Measurements from ENCODE around the gene CC2D1A.

Gene CC2D1A

GRCh38 chr19:13975870-13976269, 69.9 kb downstream of the CC2D1A start:
- in situ Hi-C loops (cut with MboI; ENCODE audit: low sequenced_read_pairs) = no loop called here

DNA sequence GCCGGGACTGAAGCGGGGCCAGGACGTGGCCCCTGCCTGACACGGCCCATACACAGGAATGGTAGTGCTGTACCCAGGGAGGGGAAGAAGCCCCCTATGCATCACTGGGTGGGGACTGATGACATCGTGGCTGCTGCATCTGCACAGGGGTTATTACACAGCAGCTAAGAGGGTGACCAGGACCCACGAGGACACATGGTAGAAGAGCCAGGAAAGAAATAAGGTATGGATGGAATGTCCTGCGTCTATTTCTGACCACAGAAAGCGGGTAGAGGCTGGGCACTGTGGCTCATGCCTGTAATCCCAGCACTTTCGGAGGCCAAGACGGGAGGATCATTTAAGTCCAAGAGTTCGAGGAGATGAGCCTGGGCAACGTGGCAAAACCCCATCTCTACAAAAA, 70.4 kb downstream of the CC2D1A start:
- in situ Hi-C loops (cut with MboI; ENCODE audit: low sequenced_read_pairs) = no loop called here

GRCh38 chr19:13977803-13978202, 71.8 kb downstream of the CC2D1A start:
- in situ Hi-C loops (cut with MboI; ENCODE audit: low sequenced_read_pairs) = no loop called here

DNA sequence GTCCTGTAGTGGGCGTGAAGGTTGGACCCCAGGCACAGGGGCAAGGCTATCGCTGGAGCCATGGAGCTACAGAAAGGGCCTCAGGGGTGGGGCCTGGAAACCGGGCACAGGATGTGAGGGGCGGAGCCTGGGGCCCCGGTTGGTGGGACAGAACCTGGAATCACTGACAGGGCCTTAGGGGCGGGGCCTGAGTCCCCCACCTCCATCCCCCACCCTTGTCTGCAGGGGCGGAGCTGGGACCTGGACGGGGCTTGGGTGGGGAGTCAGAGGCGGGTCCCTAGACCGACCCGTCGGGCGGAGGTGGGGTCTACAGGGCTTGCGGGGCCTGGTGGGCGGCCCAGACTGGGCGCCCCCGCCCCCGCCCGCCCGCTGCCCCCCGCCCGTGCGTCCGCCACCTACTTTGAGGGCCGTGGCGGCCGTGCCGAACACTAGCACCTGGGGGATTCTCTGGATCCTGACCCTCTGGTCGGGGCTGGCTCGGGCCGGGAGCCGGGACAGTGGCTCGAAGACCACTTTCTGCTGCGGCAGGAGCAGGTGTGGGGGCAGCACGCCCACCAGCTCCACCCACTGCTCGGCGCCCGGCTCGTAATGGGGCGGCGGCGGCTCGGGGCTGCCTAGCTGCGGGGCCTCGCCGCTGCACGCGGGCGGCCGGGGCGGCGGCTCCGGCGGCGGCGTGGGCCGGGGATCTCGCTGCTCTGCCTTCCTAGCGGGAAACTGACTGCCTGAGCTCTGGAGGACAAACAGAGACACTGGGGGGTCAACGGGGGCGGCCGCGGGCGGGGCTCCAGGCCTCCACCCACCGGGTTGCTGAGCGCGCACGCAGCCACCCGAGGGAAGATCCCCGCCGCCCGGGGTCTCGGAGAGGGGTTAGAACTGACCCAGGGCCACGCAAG, 72.6 kb downstream of the CC2D1A start:
- in situ Hi-C loops (cut with MboI; ENCODE audit: low sequenced_read_pairs) = no loop called here

DNA sequence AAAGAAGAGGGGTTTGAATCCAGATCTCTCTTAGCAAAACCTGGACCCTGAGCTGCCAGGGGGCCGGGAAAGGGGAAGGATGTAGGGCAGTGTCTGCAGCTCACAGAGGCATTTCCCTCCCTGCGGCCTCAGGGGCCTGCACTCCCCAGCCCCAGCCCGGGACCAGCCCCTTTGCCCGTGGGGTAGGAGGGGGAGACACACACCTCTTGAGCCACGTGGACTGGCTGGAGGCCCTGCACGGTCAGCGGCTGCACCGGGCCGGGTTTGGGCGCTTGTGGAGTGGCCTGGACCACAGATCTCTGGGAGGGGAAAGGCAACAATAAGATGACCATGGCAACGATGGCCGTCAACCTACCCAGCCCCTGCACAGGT, 73.2 kb downstream of the CC2D1A start:
- in situ Hi-C loops (cut with MboI; ENCODE audit: low sequenced_read_pairs) = no loop called here

DNA sequence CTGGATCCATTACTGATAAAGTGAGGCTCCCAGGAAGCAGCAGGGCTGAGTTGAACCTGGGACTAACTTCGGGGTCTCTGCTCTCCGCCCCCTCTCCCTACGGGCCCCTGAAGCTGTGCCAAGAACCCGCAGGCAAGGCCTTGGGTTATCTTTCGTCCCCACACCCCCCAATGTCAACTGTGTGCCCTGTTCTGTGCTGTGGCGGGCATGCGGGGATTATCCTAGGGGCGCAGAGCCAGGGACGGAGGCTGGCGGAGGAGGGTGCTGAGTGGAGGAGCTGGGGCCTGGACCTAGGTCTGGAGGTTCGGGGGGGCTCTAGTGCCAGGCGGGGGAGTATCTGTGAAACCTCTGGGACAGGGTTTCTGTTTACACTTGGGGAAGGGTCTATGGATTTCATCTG, 73.7 kb downstream of the CC2D1A start:
- in situ Hi-C loops (cut with MboI; ENCODE audit: low sequenced_read_pairs) = no loop called here

DNA sequence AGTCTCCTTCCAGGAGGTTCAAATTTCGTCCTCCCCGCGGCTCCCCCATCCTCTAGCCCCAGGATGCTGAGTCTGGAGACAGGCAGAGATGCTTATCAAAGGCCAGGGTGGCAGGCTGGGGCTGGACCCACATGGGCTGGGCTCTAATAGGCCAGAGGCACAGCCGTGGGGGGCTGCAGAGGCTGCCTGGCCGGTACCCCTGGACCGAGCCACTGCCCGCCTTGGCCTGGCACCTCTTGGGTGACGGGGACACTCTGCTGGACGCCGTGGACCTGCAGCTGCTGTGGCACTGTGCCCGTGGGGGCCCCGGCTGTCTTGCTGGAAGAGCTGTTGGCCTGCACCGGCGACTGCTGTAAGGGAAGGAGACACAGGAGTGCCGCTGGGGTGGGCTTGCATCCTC, 74.3 kb downstream of the CC2D1A start:
- in situ Hi-C loops (cut with MboI; ENCODE audit: low sequenced_read_pairs) = no loop called here

All from HL-60/S4 treated with phorbol 12-myristate 13-acetate at 8.2 ng/mL for 4 days and 3 days (cell line).